HG02885 (cell line): ENCODE results near the gene GOSR1.
"Not testable (repeated sequence)": the region's sequence is repeated elsewhere in the genome, so short reads cannot be mapped to it uniquely, and the experiment has no call there.

ENCODE experiments used
- ATAC-seq: cut with Tn5 transposase; IDR thresholded peaks from one replicate; pipeline ENCODE4 v1.9.1; 2021; ENCODE audit warnings: mild to moderate bottlenecking; ENCODE audit not compliant: unreplicated experiment, poor library complexity

Gene GOSR1

GRCh38 chr17:30477083-30477773, at the start of gene GOSR1:
Gene GOSR1, plus strand, starts transcription at chr17:30477408. Its CDS starts 26 bp downstream, at chr17:30477434.
- peak; percentile 98 for ATAC-seq

GRCh38 chr17:30427611-30428010, 49.6 kb upstream of the GOSR1 start:
- ATAC-seq, result no peak

GRCh38 chr17:30429155-30429554, 48.1 kb upstream of the GOSR1 start:
- ATAC-seq, result no peak

- no peak for ATAC-seq
Observed at GRCh38 chr17:30433514-30433913, 43.7 kb upstream of the GOSR1 start.

GRCh38 chr17:30436729-30437128, 40.5 kb upstream of the GOSR1 start:
- ATAC-seq, result no peak

GRCh38 chr17:30443721-30444120, 33.5 kb upstream of the GOSR1 start:
- ATAC-seq, result no peak

GRCh38 chr17:30446640-30447039, 30.6 kb upstream of the GOSR1 start:
- not testable (repeated sequence) for ATAC-seq

- ATAC-seq, result no peak
Observed at GRCh38 chr17:30449480-30449879, 27.7 kb upstream of the GOSR1 start.

- ATAC-seq, result no peak
Observed at GRCh38 chr17:30450125-30451027, 26.8 kb upstream of the GOSR1 start.

- ATAC-seq, result no peak
Observed at GRCh38 chr17:30454635-30455034, 22.6 kb upstream of the GOSR1 start.

GRCh38 chr17:30458371-30458770, 18.8 kb upstream of the GOSR1 start:
- no peak for ATAC-seq

- ATAC-seq, result not testable (repeated sequence)
Observed at GRCh38 chr17:30458797-30459413, 18.3 kb upstream of the GOSR1 start.

- ATAC-seq, result no peak
Observed at GRCh38 chr17:30468465-30468864, 8.7 kb upstream of the GOSR1 start.

- ATAC-seq, result no peak
Observed at GRCh38 chr17:30472238-30472890, 4.8 kb upstream of the GOSR1 start.

GRCh38 chr17:30475206-30475605, 2.0 kb upstream of the GOSR1 start:
- no peak for ATAC-seq

- ATAC-seq, result peak; percentile 16
Observed at GRCh38 chr17:30476726-30477082, 504 bp upstream of the GOSR1 start.

GRCh38 chr17:30477774-30478115, 537 bp downstream of the GOSR1 start:
- no peak for ATAC-seq

GRCh38 chr17:30482555-30482954, 5.3 kb downstream of the GOSR1 start:
- no peak for ATAC-seq

GRCh38 chr17:30483159-30483558, 6.0 kb downstream of the GOSR1 start:
- ATAC-seq, result no peak

- no peak for ATAC-seq
Observed at GRCh38 chr17:30493780-30494179, 16.6 kb downstream of the GOSR1 start.

GRCh38 chr17:30495586-30495985, 18.4 kb downstream of the GOSR1 start:
- ATAC-seq, result no peak
